ENCODE results near the gene GOLGA6L10.
"Not testable (repeated sequence)": the region's sequence is repeated elsewhere in the genome, so short reads cannot be mapped to it uniquely, and the experiment has no call there.

GOLGA6L10 gene

GRCh38 chr15:82349375-82349774 lies at the start of gene GOLGA6L10:
Gene GOLGA6L10 (minus strand): TSS chr15:82349475. CDS start chr15:82349375, 100 bp downstream.
- not testable (repeated sequence) for DNase-seq

GRCh38 chr15:82398785-82399184 lies 49.5 kb upstream of the GOLGA6L10 start:
- no peak for DNase-seq

GRCh38 chr15:82397817-82398216 lies 48.5 kb upstream of the GOLGA6L10 start:
- DNase-seq, result no peak

GRCh38 chr15:82395788-82396187 lies 46.5 kb upstream of the GOLGA6L10 start:
- not testable (repeated sequence) for DNase-seq

GRCh38 chr15:82393671-82394070 lies 44.4 kb upstream of the GOLGA6L10 start:
- DNase-seq, result no peak

GRCh38 chr15:82392077-82392476 lies 42.8 kb upstream of the GOLGA6L10 start:
- not testable (repeated sequence) for DNase-seq

GRCh38 chr15:82390152-82390551 lies 40.9 kb upstream of the GOLGA6L10 start:
- DNase-seq, result not testable (repeated sequence)

GRCh38 chr15:82387209-82387608 lies 37.9 kb upstream of the GOLGA6L10 start:
- DNase-seq, result not testable (repeated sequence)

GRCh38 chr15:82381330-82381955 lies 32.2 kb upstream of the GOLGA6L10 start:
- DNase-seq, result not testable (repeated sequence)

- not testable (repeated sequence) for DNase-seq
These were observed 30.3 kb upstream of the GOLGA6L10 start for GRCh38 chr15:82379552-82379951.

- not testable (repeated sequence) for DNase-seq
These were observed 24.4 kb upstream of the GOLGA6L10 start for GRCh38 chr15:82373661-82374060.

GRCh38 chr15:82371656-82372055 lies 22.4 kb upstream of the GOLGA6L10 start:
- no peak for DNase-seq

GRCh38 chr15:82367790-82368189 lies 18.5 kb upstream of the GOLGA6L10 start:
- DNase-seq, result not testable (repeated sequence)

GRCh38 chr15:82365692-82366323 lies 16.5 kb upstream of the GOLGA6L10 start:
- not testable (repeated sequence) for DNase-seq

- not testable (repeated sequence) for DNase-seq
These were observed 15.3 kb upstream of the GOLGA6L10 start for GRCh38 chr15:82364548-82364947.

GRCh38 chr15:82362790-82363189 lies 13.5 kb upstream of the GOLGA6L10 start:
- not testable (repeated sequence) for DNase-seq

GRCh38 chr15:82360618-82361017 lies 11.3 kb upstream of the GOLGA6L10 start:
- DNase-seq, result not testable (repeated sequence)

- not testable (repeated sequence) for DNase-seq
These were observed 5.8 kb upstream of the GOLGA6L10 start for GRCh38 chr15:82355055-82355454.

- DNase-seq, result not testable (repeated sequence)
These were observed 5.3 kb upstream of the GOLGA6L10 start for GRCh38 chr15:82354546-82354945.

GRCh38 chr15:82347645-82348044 lies 1.6 kb downstream of the GOLGA6L10 start:
- not testable (repeated sequence) for DNase-seq

- not testable (repeated sequence) for DNase-seq
These were observed 4.1 kb downstream of the GOLGA6L10 start for GRCh38 chr15:82345176-82345575.

GRCh38 chr15:82344421-82344820 lies 4.9 kb downstream of the GOLGA6L10 start:
- DNase-seq, result not testable (repeated sequence)

GRCh38 chr15:82343851-82344250 lies 5.4 kb downstream of the GOLGA6L10 start:
- not testable (repeated sequence) for DNase-seq

GRCh38 chr15:82342632-82343374 lies 6.5 kb downstream of the GOLGA6L10 start:
- not testable (repeated sequence) for DNase-seq
